Caco-2 (cell line): ENCODE results near the gene MYO16. TPM values are rescaled to one million over a fixed set of nuclear protein-coding genes. Genes with fewer than 3 reads are reported as not detected.

ENCODE experiments used
- BruUV-seq: library from RNA; stranded (reverse); fragments of 400-500 nt; replicated peaks from 2 replicates; lab custom pipeline; 2021; lab: Mats Ljungman, UMichigan
- CTCF ChIA-PET: fragments of 300-600 bp; sonication (Branson Sonifier 250); formaldehyde crosslinking; loops from one replicate; lab custom pipeline; 2022; ENCODE audit warnings: antibody characterized with exemption; lab: Charles Lee
- POLR2A ChIA-PET: fragments of 300-600 bp; sonication (Branson Sonifier 250); formaldehyde crosslinking; loops from one replicate; lab custom pipeline; 2022; ENCODE audit warnings: antibody characterized with exemption; lab: Charles Lee
- DNase-seq, 2 experiments: peaks; one replicate each; pipeline versions ENCODE4 v3.0.0 to v3.0.0-alpha.2; 2020 to 2022
- H3K27me3 ChIP-seq: replicated peaks from 2 replicates; pipeline ENCODE4 v1.6.0; 2011; ENCODE audit warnings: low read length; ENCODE audit not compliant: control insufficient read depth, insufficient read depth
- H3K36me3 ChIP-seq: 2 replicates; pipeline ENCODE4 v1.5.1; 2011; ENCODE audit warnings: low read length; ENCODE audit not compliant: control insufficient read depth, insufficient read depth
- H3K4me1 ChIP-seq: fragments of 250-450 bp; sonication (Bioruptor Pico); 2 replicates; pipeline ENCODE4 v1.5.1; 2020; ENCODE audit warnings: mild to moderate bottlenecking
- H3K4me3 ChIP-seq: 2 replicates; pipeline ENCODE4 v1.5.1; 2011; ENCODE audit warnings: low read depth, mild to moderate bottlenecking, control low read depth, low read length
- H3K9me3 ChIP-seq: fragments of 250-450 bp; sonication (Bioruptor Pico); 2 replicates; pipeline ENCODE4 v1.5.1; 2020; ENCODE audit warnings: mild to moderate bottlenecking, moderate library complexity
- H3K27ac Mint-ChIP-seq: one replicate; pipeline ENCODE4 v1.8.0; 2022; ENCODE audit warnings: mixed read lengths; ENCODE audit not compliant: unreplicated experiment
- H3K27me3 Mint-ChIP-seq: one replicate; pipeline ENCODE4 v1.8.0; 2022; ENCODE audit warnings: mixed read lengths; ENCODE audit not compliant: insufficient read depth, unreplicated experiment
- H3K36me3 Mint-ChIP-seq: one replicate; pipeline ENCODE4 v1.8.0; 2022; ENCODE audit warnings: mild to moderate bottlenecking, mixed read lengths; ENCODE audit not compliant: insufficient read depth, unreplicated experiment
- H3K4me1 Mint-ChIP-seq: one replicate; pipeline ENCODE4 v1.8.0; 2022; ENCODE audit warnings: low read depth, mixed read lengths; ENCODE audit not compliant: unreplicated experiment
- H3K4me3 Mint-ChIP-seq: one replicate; pipeline ENCODE4 v1.8.0; 2022; ENCODE audit warnings: mild to moderate bottlenecking, moderate library complexity, mixed read lengths; ENCODE audit not compliant: unreplicated experiment
- H3K9me3 Mint-ChIP-seq: one replicate; pipeline ENCODE4 v1.8.0; 2022; ENCODE audit warnings: mixed read lengths; ENCODE audit not compliant: unreplicated experiment
- CTCF ChIP-seq, 2 experiments: fragments of 200-600 bp in 1 of 2; IDR thresholded peaks; 1 replicate in 1 of 2; 2 replicates in 1 of 2; pipeline versions ENCODE4 v1.5.1 to v1.8.0; 2011 to 2022; ENCODE audit warnings: antibody characterized with exemption in 1 of 2, control low read depth in 1 of 2, inconsistent platforms in 1 of 2, low read depth in 1 of 2, low read length in 1 of 2, mild to moderate bottlenecking in 1 of 2, moderate library complexity in 1 of 2; ENCODE audit not compliant: insufficient read depth in 1 of 2, severe bottlenecking in 1 of 2, unreplicated experiment in 1 of 2
- intact Hi-C: fragments of 100-400 bp; cut with micrococcal nuclease; formaldehyde crosslinking; loops from one replicate; pipeline ENCODE4 v1.10.0; 2022; ENCODE audit not compliant: unreplicated experiment
- total RNA-seq: library from RNA; stranded (reverse); gene quantifications from 2 replicates; pipeline ENCODE4 v1.2.3, GENCODE V29; 2022

The MYO16 gene
- total RNA-seq, 1 experiment from 2014 or later = not detected

- Mint-ChIP-seq H3K9me3 (no peaks in the 10 kb centered on the region), H3K27me3 (peaks cover 3% of the 10 kb centered on the region), H3K4me3 (no peak overlapping the region), H3K36me3 (no peaks in the 10 kb centered on the region), H3K27ac (no peak overlapping the region), H3K4me1 (no peaks in the 10 kb centered on the region)
- no peaks in the 10 kb centered on the region for H3K27me3 ChIP-seq
- H3K4me3 ChIP-seq = no peak overlapping the region
- no peak for DNase-seq
- BruUV-seq = no TSS peak
- ChIA-PET POLR2A (no interaction called here), CTCF (no interaction called here)
- H3K36me3 ChIP-seq = no peaks in the 10 kb centered on the region
- no peak for TF ChIP-seq CTCF (IDR thresholded peaks at IDR 0.05; ENCODE audit: insufficient read depth in 1 of 2, low read depth in 1 of 2, low read length in 1 of 2, severe bottlenecking in 1 of 2, unreplicated experiment in 1 of 2)
- H3K4me1 ChIP-seq = no peaks in the 10 kb centered on the region
- intact Hi-C loops = no loop called here
- peaks cover 6% of the 10 kb centered on the region; the same call in 1 of the 2 replicates for H3K9me3 ChIP-seq
These were observed 157.2 kb downstream of the MYO16 start for GRCh38 chr13:108786456-108787200.

GRCh38 chr13:108787700-108788414, 158.4 kb downstream of the MYO16 start:
- no peak overlapping the region for H3K4me3 Mint-ChIP-seq
- intact Hi-C loops = no loop called here
- no peaks in the 10 kb centered on the region for H3K27me3 ChIP-seq
- no peak for DNase-seq
- TF ChIP-seq CTCF (IDR thresholded peaks at IDR 0.05; ENCODE audit: insufficient read depth in 1 of 2, low read depth in 1 of 2, low read length in 1 of 2, severe bottlenecking in 1 of 2, unreplicated experiment in 1 of 2) = no peak
- H3K9me3 ChIP-seq = peaks cover 1% of the 10 kb centered on the region; the same call in 1 of the 2 replicates
- BruUV-seq = no TSS peak
- POLR2A ChIA-PET = no interaction called here
- H3K27ac Mint-ChIP-seq = no peak overlapping the region
- no peaks in the 10 kb centered on the region for H3K36me3 ChIP-seq
- no peaks in the 10 kb centered on the region for H3K9me3 Mint-ChIP-seq
- no peaks in the 10 kb centered on the region for H3K4me1 Mint-ChIP-seq
- H3K4me3 ChIP-seq = no peak overlapping the region
- H3K4me1 ChIP-seq = no peaks in the 10 kb centered on the region
- no peaks in the 10 kb centered on the region for H3K36me3 Mint-ChIP-seq
- CTCF ChIA-PET = no interaction called here
- H3K27me3 Mint-ChIP-seq = peaks cover 3% of the 10 kb centered on the region

GRCh38 chr13:108789476-108789875, 160.1 kb downstream of the MYO16 start:
- DNase-seq = no peak
- Mint-ChIP-seq H3K4me1 (no peaks in the 10 kb centered on the region), H3K9me3 (no peaks in the 10 kb centered on the region), H3K4me3 (no peak overlapping the region), H3K27me3 (peaks cover 3% of the 10 kb centered on the region), H3K36me3 (peaks cover 2% of the 10 kb centered on the region), H3K27ac (no peak overlapping the region)
- ChIA-PET CTCF (no interaction called here), POLR2A (no interaction called here)
- intact Hi-C loops = no loop called here
- TF ChIP-seq CTCF (IDR thresholded peaks at IDR 0.05; ENCODE audit: insufficient read depth in 1 of 2, low read depth in 1 of 2, low read length in 1 of 2, severe bottlenecking in 1 of 2, unreplicated experiment in 1 of 2) = no peak
- Histone ChIP-seq H3K36me3 (no peaks in the 10 kb centered on the region), H3K27me3 (no peaks in the 10 kb centered on the region), H3K4me3 (no peak overlapping the region), H3K4me1 (no peaks in the 10 kb centered on the region), H3K9me3 (no peaks in the 10 kb centered on the region)
- no TSS peak for BruUV-seq
